ENCODE results near the gene LCA5. TPM values are rescaled to one million over a fixed set of nuclear protein-coding genes. Genes with fewer than 3 reads are reported as not detected.
A peak's percentile ranks its signal among the peaks of the same experiment; 100 is the strongest.
"Not testable (repeated sequence)": the region's sequence is repeated elsewhere in the genome, so short reads cannot be mapped to it uniquely, and the experiment has no call there.

The LCA5 gene
- total RNA-seq, result 10 to 100 TPM in 1 of 3 donors, 1 to 10 TPM in 2; 8.0 to 15.2 (median 8.2) TPM

DNA sequence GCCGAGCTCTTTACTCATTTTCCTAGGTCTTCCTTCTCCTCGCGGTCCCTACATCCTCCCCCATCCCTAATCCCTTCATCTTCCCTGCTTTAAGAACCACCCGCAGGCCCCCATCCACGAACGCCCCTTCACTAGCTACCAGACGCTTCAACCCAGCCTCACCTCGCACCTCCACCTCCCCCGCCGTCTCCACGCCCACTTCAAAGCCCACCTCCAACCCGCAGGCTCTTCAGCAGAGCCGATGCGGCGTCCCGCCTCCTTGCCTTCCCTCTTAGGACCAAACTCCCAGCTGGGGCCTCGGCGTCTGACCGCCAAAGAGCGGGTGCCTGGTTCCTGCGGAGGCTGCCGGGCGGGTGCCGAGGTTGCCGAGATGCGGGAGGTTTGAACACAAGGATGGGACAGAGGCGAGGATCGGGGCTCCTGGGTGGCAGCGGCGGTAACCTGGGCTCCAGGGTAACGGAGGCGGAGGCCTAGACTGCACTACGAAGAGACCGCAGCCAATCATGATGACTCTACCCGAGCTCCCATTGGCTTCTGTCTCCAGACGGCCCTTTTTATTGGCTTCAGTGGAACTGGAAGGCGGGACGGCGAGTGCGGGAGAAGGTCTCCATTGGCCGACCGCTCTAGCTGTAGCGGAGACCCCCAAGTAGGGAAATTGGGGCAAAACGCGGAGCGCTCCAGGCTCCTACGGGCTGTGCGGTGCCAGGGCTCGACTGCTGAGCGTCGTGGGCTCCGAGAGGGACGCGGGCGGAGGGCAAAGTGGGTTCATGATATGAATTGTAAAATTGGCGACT lies at the start of gene LCA5:
TSS of gene LCA5 (minus strand) at position 477 of the 794 bp plus-strand sequence. CDS start 18,536 bp downstream, outside the sequence.
- peak within 1 kb of the TSS; percentile 74 to 97 (median 76) for H3K4me3 ChIP-seq
- intact Hi-C loops (cut with DNase I; ENCODE audit: low total_unique reads), result no loop called here
- TF ChIP-seq, protein P1, sequence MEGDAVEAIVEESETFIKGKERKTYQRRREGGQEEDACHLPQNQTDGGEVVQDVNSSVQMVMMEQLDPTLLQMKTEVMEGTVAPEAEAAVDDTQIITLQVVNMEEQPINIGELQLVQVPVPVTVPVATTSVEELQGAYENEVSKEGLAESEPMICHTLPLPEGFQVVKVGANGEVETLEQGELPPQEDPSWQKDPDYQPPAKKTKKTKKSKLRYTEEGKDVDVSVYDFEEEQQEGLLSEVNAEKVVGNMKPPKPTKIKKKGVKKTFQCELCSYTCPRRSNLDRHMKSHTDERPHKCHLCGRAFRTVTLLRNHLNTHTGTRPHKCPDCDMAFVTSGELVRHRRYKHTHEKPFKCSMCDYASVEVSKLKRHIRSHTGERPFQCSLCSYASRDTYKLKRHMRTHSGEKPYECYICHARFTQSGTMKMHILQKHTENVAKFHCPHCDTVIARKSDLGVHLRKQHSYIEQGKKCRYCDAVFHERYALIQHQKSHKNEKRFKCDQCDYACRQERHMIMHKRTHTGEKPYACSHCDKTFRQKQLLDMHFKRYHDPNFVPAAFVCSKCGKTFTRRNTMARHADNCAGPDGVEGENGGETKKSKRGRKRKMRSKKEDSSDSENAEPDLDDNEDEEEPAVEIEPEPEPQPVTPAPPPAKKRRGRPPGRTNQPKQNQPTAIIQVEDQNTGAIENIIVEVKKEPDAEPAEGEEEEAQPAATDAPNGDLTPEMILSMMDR (IDR thresholded peaks at IDR 0.05), result no peak
- TF ChIP-seq POLR2AphosphoS5 (IDR thresholded peaks at IDR 0.05), result peak; percentile 52 to 76 (median 74)
- peak; percentile 52 for TF ChIP-seq POLR2A (IDR thresholded peaks at IDR 0.05)
- H3K27me3 ChIP-seq, result no peaks in the 10 kb centered on the region
- DNase-seq (ENCODE audit: low spot score in 2 of 2), result peak; percentile 89 to 95
- H3K4me1 ChIP-seq, result no peaks in the 10 kb centered on the region
- H3K36me3 ChIP-seq, result no peaks in the 10 kb centered on the region
- no peaks in the 10 kb centered on the region for H3K9me3 ChIP-seq
- peak within 1 kb of the TSS; percentile 96 to 99 for H3K27ac ChIP-seq

DNA sequence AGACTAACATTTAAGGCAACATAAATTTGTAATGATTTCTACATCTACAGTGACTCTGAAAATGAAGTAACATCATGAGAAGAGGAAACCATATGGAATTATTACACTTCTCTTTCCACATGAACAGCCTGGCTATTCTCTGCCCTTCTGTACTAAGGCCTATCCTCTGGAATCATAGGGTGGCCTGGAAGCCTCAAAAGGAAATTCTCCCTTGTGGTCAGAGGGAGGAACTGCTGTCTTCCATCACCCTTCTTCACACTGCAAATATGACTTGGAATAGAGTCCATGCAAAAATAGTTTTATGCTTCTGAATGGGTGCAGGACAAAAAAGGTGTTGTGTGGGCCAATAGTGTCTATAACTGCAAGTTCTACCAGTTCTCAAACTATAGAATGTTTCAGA lies 49.3 kb upstream of the LCA5 start:
- no peak overlapping the region for H3K27ac ChIP-seq

DNA sequence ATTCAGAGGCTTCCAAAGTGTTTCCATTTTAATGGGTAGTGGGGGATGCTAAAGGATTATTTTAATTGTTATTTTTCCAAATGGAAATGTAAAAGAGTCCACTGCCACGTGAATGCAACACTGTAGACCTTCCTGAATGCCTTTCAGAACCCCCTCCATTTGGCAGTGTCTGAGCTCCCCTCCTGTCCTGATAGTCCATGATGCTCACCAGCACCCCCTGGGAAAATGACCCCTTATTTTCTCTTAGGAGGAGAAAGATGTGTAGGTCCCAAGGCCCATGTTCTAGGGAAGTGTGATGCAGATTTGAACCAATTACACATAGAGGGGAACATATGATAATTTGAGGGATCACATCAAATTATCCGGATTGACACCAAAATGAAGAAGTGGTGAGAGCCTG lies 47.1 kb upstream of the LCA5 start:
- no peaks in the 10 kb centered on the region for H3K4me1 ChIP-seq
- intact Hi-C loops (cut with DNase I; ENCODE audit: low total_unique reads), result no loop called here
- H3K27me3 ChIP-seq, result no peaks in the 10 kb centered on the region
- H3K36me3 ChIP-seq, result no peaks in the 10 kb centered on the region
- TF ChIP-seq, protein P1 (IDR thresholded peaks at IDR 0.05), result no peak
- TF ChIP-seq POLR2A (IDR thresholded peaks at IDR 0.05) (no peak), POLR2AphosphoS5 (IDR thresholded peaks at IDR 0.05) (no peak)
- no peak overlapping the region for H3K27ac ChIP-seq
- peaks cover 0 to 7% of the 10 kb centered on the region in 2 donors for H3K9me3 ChIP-seq
- H3K4me3 ChIP-seq, result no peak overlapping the region
- no peak for DNase-seq (ENCODE audit: low spot score in 2 of 2)

More for the DNA sequence above, 49.3 kb upstream of the LCA5 start:
- H3K27me3 ChIP-seq, result no peaks in the 10 kb centered on the region
- H3K9me3 ChIP-seq, result peaks cover 0 to 7% of the 10 kb centered on the region in 2 donors
- H3K4me1 ChIP-seq, result no peaks in the 10 kb centered on the region
- TF ChIP-seq, protein P1 (IDR thresholded peaks at IDR 0.05), result peak in 1 of 3 donors; percentile 23
- no peak for TF ChIP-seq POLR2A (IDR thresholded peaks at IDR 0.05)
- no peak for DNase-seq (ENCODE audit: low spot score in 2 of 2)
- intact Hi-C loops (cut with DNase I; ENCODE audit: low total_unique reads), result no loop called here
- no peak overlapping the region for H3K4me3 ChIP-seq
- no peaks in the 10 kb centered on the region for H3K36me3 ChIP-seq

DNA sequence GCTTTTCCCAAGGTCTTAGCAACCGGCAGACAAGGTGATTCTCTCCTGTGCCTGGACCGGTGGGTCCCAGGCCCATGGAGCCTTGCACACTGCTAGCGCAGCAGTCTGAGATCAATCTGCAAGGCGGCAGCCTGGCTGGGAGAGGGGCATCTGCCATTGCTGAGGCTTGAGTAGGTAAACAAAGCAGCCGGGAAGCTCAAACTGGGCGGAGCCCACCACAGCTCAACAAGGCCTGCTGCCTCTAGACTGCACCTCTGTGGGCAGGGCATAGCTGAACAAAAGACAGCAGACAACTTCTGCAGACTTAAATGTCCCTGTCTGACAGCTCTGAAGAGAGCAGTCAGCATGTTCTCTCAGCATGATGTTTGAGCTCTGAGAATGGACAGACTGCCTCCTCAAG lies 40.7 kb upstream of the LCA5 start:
- H3K36me3 ChIP-seq; H3K27me3 ChIP-seq; intact Hi-C loops (cut with DNase I; ENCODE audit: low total_unique reads); H3K4me3 ChIP-seq; DNase-seq (ENCODE audit: low spot score in 2 of 2); H3K4me1 ChIP-seq; H3K9me3 ChIP-seq; H3K27ac ChIP-seq: not testable (repeated sequence)

DNA sequence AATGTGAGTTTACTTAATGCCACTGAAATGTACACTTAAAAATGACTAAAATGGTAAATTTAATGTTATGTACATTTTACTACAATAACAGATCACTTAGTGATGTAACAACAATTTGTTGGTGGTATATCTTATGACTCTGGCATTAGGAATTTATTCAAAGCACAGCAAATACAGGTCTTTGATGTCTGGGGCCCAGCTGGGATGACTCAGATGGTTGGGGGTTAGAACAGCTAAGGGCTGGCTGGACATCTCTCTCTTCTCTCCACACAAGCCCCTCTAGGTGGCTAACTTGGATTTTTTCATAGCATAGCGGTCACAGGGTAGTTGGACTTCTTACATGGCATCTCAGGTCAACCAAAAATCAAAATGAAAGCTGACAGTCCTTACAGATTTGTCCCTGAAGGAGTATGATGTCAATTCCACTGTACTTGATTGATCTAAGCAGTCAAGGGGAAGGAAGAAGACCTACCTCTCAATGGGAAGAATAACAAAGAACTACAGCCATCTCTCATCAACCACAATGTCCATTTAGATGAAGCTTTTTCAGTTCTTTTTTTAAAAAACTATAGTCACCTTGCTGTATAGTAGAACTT lies 37.5 kb upstream of the LCA5 start:
- no peak for DNase-seq (ENCODE audit: low spot score in 2 of 2)
- Histone ChIP-seq H3K9me3 (no peaks in the 10 kb centered on the region), H3K27ac (no peak overlapping the region), H3K4me1 (peaks cover 0 to 7% of the 10 kb centered on the region in 2 donors), H3K27me3 (no peaks in the 10 kb centered on the region), H3K36me3 (no peaks in the 10 kb centered on the region), H3K4me3 (no peak overlapping the region)
- intact Hi-C loops (cut with DNase I; ENCODE audit: low total_unique reads), result no loop called here
- no peak for TF ChIP-seq POLR2AphosphoS5 (IDR thresholded peaks at IDR 0.05)
- no peak for TF ChIP-seq POLR2A (IDR thresholded peaks at IDR 0.05)
- TF ChIP-seq, protein P1 (IDR thresholded peaks at IDR 0.05), result no peak
